Measurements from ENCODE around the gene WHRN. TPM values are rescaled to one million over a fixed set of nuclear protein-coding genes. Genes with fewer than 3 reads are reported as not detected.

WHRN gene
- total and polyA plus RNA-seq, 2 donors from 2014 or later: 4.4 to 14.8 TPM

DNA sequence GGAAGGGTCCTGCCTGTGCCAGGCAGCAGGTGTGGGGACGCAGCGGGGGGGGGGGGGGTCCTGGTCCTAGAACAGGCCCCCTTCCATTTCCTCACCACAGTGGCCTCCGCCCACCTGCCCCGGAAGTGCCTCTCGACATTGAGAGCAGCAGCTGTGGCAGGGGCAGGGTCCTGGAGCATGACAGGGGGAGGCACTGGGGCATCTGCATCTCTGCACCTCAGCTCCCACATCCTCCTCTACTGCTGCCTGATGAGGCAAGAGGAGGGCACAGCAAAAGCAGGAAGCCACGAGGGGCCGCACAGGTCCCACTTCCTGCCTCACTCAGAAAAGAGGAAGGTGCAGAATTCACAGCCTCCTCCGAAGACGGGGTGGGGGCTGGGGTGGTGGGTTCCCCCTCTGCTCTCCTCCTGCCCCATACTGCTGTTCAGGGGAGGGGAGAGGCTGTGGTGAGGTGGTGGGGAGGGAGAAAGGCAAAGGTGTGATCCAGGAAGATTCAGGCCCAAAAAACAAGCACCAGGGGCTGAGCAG lies 132.3 kb downstream of the WHRN start:
- H3K4me1 ChIP-seq (ENCODE audit: control insufficient read depth in 2 of 3, insufficient read depth in 2 of 3, low read depth in 1 of 3, low read length in 3 of 3): peaks cover 0 to 8% (median 0%) of the 10 kb centered on the region in 3 donors
- peak; percentile 59 to 89 (median 69) for DNase-seq
- peaks cover 0 to 9% (median 6%) of the 10 kb centered on the region in 3 donors for H3K36me3 ChIP-seq (ENCODE audit: control insufficient read depth in 2 of 3, insufficient read depth in 3 of 3, low read length in 3 of 3)
- TF ChIP-seq, protein P1, sequence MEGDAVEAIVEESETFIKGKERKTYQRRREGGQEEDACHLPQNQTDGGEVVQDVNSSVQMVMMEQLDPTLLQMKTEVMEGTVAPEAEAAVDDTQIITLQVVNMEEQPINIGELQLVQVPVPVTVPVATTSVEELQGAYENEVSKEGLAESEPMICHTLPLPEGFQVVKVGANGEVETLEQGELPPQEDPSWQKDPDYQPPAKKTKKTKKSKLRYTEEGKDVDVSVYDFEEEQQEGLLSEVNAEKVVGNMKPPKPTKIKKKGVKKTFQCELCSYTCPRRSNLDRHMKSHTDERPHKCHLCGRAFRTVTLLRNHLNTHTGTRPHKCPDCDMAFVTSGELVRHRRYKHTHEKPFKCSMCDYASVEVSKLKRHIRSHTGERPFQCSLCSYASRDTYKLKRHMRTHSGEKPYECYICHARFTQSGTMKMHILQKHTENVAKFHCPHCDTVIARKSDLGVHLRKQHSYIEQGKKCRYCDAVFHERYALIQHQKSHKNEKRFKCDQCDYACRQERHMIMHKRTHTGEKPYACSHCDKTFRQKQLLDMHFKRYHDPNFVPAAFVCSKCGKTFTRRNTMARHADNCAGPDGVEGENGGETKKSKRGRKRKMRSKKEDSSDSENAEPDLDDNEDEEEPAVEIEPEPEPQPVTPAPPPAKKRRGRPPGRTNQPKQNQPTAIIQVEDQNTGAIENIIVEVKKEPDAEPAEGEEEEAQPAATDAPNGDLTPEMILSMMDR (IDR thresholded peaks at IDR 0.05; ENCODE audit: borderline replicate concordance, extremely low read depth, insufficient read depth): no peak
- H3K9ac ChIP-seq (ENCODE audit: low read length in 3 of 3): no peak overlapping the region
- intact Hi-C loops (cut with DNase I): no loop called here
- H3K4me3 ChIP-seq (ENCODE audit: low read length in 3 of 3): no peak overlapping the region
- H3K9me3 ChIP-seq (ENCODE audit: control insufficient read depth in 2 of 3, insufficient read depth in 1 of 3, low read length in 3 of 3): no peaks in the 10 kb centered on the region
- H3K27ac ChIP-seq (ENCODE audit: low read depth in 2 of 2, low read length in 2 of 2): peak overlapping the region; percentile 41 to 67
- H3K27me3 ChIP-seq (ENCODE audit: control insufficient read depth, insufficient read depth, low read length): no peaks in the 10 kb centered on the region
- no peak for FAIRE-seq

DNA sequence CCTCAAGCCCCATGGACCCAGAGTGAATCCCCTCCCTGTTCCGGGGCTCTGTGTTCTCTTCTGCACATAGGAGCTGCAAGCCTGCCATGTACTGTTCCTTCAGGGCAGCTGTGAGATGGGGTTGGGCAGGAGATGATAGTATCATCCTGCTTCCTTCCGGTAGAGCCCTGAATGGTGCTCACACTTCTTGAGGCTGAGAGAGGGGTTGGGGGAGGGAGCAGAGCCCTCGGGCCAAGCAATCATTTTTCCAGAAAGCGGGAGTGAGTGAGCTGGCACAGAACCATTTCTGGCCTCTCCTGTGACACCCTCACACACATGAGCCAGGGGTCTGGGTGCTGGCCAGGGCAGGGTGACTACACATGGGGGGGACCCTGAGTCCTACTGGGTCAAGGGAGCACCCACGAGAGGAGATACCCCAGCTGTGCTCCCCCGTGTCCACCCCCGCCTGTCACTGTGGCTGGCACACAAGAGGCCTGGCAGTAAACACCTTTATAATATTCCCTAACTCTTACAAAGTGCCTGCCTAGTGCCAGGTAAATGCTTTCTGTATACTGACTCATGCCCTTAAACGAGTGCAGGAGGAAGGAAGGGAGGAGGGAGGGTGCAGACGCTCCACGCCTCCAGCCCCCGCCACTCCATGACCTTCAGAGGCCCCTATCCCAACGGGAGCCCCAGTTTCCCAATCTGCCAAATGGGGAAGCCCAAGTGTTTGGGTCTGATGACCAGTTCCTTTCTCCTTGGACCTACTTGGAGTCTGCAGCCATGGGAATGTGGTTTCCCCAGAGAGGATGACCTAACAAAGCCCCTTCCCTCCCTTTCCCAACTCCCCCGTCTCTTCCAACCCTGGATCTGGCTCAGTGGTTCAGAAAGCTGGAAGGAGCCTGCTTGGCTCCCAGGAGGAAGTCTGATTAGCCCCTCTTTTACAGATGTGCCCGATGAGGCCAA lies 133.0 kb downstream of the WHRN start:
- peak overlapping the region; percentile 41 to 67 for H3K27ac ChIP-seq (ENCODE audit: low read depth in 2 of 2, low read length in 2 of 2)
- intact Hi-C loops (cut with DNase I): no loop called here
- no peak overlapping the region for H3K9ac ChIP-seq (ENCODE audit: low read length in 3 of 3)
- peak in 4 of 5 donors; percentile 53 to 83 (median 78) for DNase-seq
- H3K36me3 ChIP-seq (ENCODE audit: control insufficient read depth in 2 of 3, insufficient read depth in 3 of 3, low read length in 3 of 3): peaks cover 0 to 13% (median 6%) of the 10 kb centered on the region in 3 donors
- no peaks in the 10 kb centered on the region for H3K9me3 ChIP-seq (ENCODE audit: control insufficient read depth in 2 of 3, insufficient read depth in 1 of 3, low read length in 3 of 3)
- peaks cover 0 to 8% (median 0%) of the 10 kb centered on the region in 3 donors for H3K4me1 ChIP-seq (ENCODE audit: control insufficient read depth in 2 of 3, insufficient read depth in 2 of 3, low read depth in 1 of 3, low read length in 3 of 3)
- H3K4me3 ChIP-seq (ENCODE audit: low read length in 3 of 3): no peak overlapping the region
- TF ChIP-seq, protein P1 (IDR thresholded peaks at IDR 0.05; ENCODE audit: borderline replicate concordance, extremely low read depth, insufficient read depth): no peak
- no peaks in the 10 kb centered on the region for H3K27me3 ChIP-seq (ENCODE audit: control insufficient read depth, insufficient read depth, low read length)
- FAIRE-seq: no peak

DNA sequence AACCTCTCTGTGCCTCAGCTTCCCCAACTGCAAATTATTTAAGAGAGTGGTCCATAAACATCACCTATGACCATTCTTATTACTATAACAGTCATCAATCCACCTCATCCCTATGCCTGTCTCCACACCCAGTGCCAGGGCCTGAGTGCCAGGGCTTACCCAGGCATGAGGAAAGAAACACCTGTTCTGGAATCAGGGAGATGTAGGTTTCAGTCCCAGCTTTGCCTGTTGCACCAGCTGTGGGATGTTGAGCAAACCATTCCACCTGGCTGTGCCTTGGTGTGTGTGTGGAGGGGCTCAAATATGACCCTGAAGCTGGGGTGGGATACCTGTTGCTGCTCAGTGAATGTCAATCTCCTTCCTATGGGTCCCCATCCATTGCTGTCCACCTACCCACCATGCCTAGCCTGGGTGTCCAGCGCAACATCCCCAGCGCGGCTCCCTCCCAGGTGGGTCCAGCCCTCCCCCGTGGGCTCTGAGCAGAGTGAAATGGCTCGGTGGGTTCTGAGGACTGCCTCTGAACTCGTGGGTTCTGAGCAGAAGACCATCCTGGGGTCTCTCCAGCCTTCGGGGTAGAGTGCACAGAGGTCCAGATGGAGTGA lies 133.8 kb downstream of the WHRN start:
- no peaks in the 10 kb centered on the region for H3K9me3 ChIP-seq (ENCODE audit: control insufficient read depth in 2 of 3, insufficient read depth in 1 of 3, low read length in 3 of 3)
- DNase-seq (peak in 1 of 5 donors; percentile 66), FAIRE-seq (no peak)
- H3K36me3 ChIP-seq (ENCODE audit: control insufficient read depth in 2 of 3, insufficient read depth in 3 of 3, low read length in 3 of 3): peaks cover 0 to 13% (median 0%) of the 10 kb centered on the region in 3 donors
- no peak overlapping the region for H3K4me3 ChIP-seq (ENCODE audit: low read length in 3 of 3)
- TF ChIP-seq, protein P1 (IDR thresholded peaks at IDR 0.05; ENCODE audit: borderline replicate concordance, extremely low read depth, insufficient read depth): no peak
- H3K27me3 ChIP-seq (ENCODE audit: control insufficient read depth, insufficient read depth, low read length): no peaks in the 10 kb centered on the region
- peaks cover 0 to 8% (median 0%) of the 10 kb centered on the region in 3 donors for H3K4me1 ChIP-seq (ENCODE audit: control insufficient read depth in 2 of 3, insufficient read depth in 2 of 3, low read depth in 1 of 3, low read length in 3 of 3)
- peak overlapping the region in 1 of 2 donors; percentile 20 for H3K27ac ChIP-seq (ENCODE audit: low read depth in 2 of 2, low read length in 2 of 2)
- intact Hi-C loops (cut with DNase I): no loop called here
- no peak overlapping the region for H3K9ac ChIP-seq (ENCODE audit: low read length in 3 of 3)

All from kidney (tissue), 14 donors.